Islet of Langerhans (tissue), 1 donor: ENCODE measurements around the gene RAB26.
"Not testable (repeated sequence)": the region's sequence is repeated elsewhere in the genome, so short reads cannot be mapped to it uniquely, and the experiment has no call there.

Experiments used
- FAIRE-seq: peaks from one replicate; lab custom pipeline; 2011; peaks lifted over from hg19 to GRCh38; lab: Jason Lieb, UNC

The RAB26 gene

GRCh38 chr16:2198283-2198682, 49.9 kb downstream of the RAB26 start:
- FAIRE-seq = no peak

GRCh38 chr16:2199095-2199494, 50.7 kb downstream of the RAB26 start:
- no peak for FAIRE-seq

- no peak for FAIRE-seq
Measured at GRCh38 chr16:2199621-2200139, 51.3 kb downstream of the RAB26 start.

- FAIRE-seq = no peak
Measured at GRCh38 chr16:2200313-2200712, 51.9 kb downstream of the RAB26 start.

- not testable (repeated sequence) for FAIRE-seq
Measured at GRCh38 chr16:2203119-2203688, 54.8 kb downstream of the RAB26 start.
